Measurements from ENCODE around the gene CPB1. TPM values are rescaled to one million over a fixed set of nuclear protein-coding genes. Genes with fewer than 3 reads are reported as not detected.

Gene CPB1
- total RNA-seq, 1 donor from 2014 or later = not detected

DNA sequence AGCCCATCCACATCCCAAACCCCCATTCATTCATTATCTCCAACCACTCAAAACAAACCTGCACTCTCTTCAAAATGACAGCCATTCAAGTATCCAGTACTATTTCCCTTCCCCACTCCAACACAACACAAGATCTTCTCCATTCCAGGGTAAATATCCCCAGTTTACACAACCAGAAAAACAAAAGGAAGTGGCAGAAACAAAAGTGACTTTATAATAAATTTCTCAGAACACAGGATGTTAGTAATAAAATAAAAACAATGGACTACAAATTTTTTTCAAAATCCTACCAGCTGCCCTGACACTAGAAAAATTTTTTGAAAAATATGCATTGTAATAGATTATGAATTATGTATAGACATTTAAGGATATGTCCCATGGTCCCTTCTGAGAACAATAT is 51.6 kb downstream of the CPB1 start:
- H3K4me3 Mint-ChIP-seq (ENCODE audit: unreplicated experiment) = no peak overlapping the region
- peaks cover 2% of the 10 kb centered on the region for H3K4me1 Mint-ChIP-seq (ENCODE audit: low read depth, unreplicated experiment)
- DNase-seq = no peak
- no peak overlapping the region for H3K27ac Mint-ChIP-seq (ENCODE audit: unreplicated experiment)
- H3K9me3 Mint-ChIP-seq (ENCODE audit: unreplicated experiment) = no peaks in the 10 kb centered on the region
- TF ChIP-seq CTCF (IDR thresholded peaks at IDR 0.05; ENCODE audit: partially characterized antibody, unreplicated experiment) = no peak
- H3K27me3 Mint-ChIP-seq (ENCODE audit: unreplicated experiment) = no peaks in the 10 kb centered on the region
- no peaks in the 10 kb centered on the region for H3K36me3 Mint-ChIP-seq (ENCODE audit: unreplicated experiment)

DNA sequence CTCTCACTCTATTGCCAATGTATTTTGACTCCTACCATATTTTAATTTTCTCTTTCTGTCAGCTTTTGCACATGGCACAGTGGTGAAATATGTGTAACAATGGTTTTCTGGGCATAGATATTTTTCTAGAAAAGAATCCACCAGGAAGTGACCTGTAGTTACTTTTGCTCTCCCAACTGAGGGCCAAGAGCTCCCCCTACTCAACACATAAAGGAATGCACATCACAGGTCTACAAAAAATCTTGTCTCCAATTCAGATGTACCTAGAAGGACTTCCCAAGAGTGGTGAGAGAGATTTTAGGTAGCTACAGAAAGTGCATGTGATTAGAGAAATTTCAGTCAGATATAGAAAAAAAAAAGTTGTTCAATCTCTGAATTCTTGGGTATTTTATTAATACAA is 53.1 kb downstream of the CPB1 start:
- Mint-ChIP-seq H3K36me3 (ENCODE audit: unreplicated experiment) (no peaks in the 10 kb centered on the region), H3K9me3 (ENCODE audit: unreplicated experiment) (no peaks in the 10 kb centered on the region), H3K27me3 (ENCODE audit: unreplicated experiment) (no peaks in the 10 kb centered on the region), H3K27ac (ENCODE audit: unreplicated experiment) (no peak overlapping the region), H3K4me1 (ENCODE audit: low read depth, unreplicated experiment) (no peaks in the 10 kb centered on the region), H3K4me3 (ENCODE audit: unreplicated experiment) (no peak overlapping the region)
- no peak for TF ChIP-seq CTCF (IDR thresholded peaks at IDR 0.05; ENCODE audit: partially characterized antibody, unreplicated experiment)
- no peak for DNase-seq

DNA sequence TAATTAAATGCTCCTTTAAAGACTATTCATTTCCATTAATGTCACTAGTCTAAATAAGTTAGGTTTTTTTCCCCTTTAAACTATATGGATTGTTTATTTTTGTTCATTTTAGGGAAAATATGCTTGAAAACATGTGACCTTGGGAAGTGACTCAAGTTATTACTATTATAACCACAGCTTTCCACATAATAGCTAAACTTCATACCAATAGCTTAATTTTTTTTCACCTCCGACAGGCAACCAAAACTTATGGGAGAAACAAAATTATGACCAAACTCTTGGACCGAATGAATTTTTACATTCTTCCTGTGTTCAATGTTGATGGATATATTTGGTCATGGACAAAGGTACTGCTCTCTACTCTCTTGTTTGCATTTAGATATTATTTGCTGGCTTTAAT is 53.7 kb downstream of the CPB1 start:
- Mint-ChIP-seq H3K27ac (ENCODE audit: unreplicated experiment) (no peak overlapping the region), H3K4me3 (ENCODE audit: unreplicated experiment) (no peak overlapping the region), H3K36me3 (ENCODE audit: unreplicated experiment) (no peaks in the 10 kb centered on the region), H3K4me1 (ENCODE audit: low read depth, unreplicated experiment) (no peaks in the 10 kb centered on the region), H3K27me3 (ENCODE audit: unreplicated experiment) (no peaks in the 10 kb centered on the region), H3K9me3 (ENCODE audit: unreplicated experiment) (no peaks in the 10 kb centered on the region)
- no peak for TF ChIP-seq CTCF (IDR thresholded peaks at IDR 0.05; ENCODE audit: partially characterized antibody, unreplicated experiment)
- no peak for DNase-seq

DNA sequence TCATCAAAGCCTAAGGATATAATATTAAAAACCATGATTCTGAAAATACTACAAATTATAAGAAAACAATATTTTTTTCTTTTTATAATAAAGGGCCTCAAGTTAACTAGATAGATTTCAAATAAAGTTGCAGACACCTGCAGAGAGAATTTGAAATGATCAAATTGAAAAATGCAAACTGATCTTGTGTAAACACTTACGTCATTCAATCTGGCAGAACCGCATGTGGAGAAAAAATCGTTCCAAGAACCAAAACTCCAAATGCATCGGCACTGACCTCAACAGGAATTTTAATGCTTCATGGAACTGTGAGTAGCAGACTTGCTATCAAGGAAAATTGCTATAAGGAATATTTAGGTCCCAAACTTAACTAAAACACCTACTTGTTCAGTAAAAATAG is 54.7 kb downstream of the CPB1 start:
- no peak for TF ChIP-seq CTCF (IDR thresholded peaks at IDR 0.05; ENCODE audit: partially characterized antibody, unreplicated experiment)
- no peaks in the 10 kb centered on the region for H3K9me3 Mint-ChIP-seq (ENCODE audit: unreplicated experiment)
- no peaks in the 10 kb centered on the region for H3K27me3 Mint-ChIP-seq (ENCODE audit: unreplicated experiment)
- H3K4me3 Mint-ChIP-seq (ENCODE audit: unreplicated experiment) = no peak overlapping the region
- H3K4me1 Mint-ChIP-seq (ENCODE audit: low read depth, unreplicated experiment) = no peaks in the 10 kb centered on the region
- no peak overlapping the region for H3K27ac Mint-ChIP-seq (ENCODE audit: unreplicated experiment)
- H3K36me3 Mint-ChIP-seq (ENCODE audit: unreplicated experiment) = no peaks in the 10 kb centered on the region
- no peak for DNase-seq

DNA sequence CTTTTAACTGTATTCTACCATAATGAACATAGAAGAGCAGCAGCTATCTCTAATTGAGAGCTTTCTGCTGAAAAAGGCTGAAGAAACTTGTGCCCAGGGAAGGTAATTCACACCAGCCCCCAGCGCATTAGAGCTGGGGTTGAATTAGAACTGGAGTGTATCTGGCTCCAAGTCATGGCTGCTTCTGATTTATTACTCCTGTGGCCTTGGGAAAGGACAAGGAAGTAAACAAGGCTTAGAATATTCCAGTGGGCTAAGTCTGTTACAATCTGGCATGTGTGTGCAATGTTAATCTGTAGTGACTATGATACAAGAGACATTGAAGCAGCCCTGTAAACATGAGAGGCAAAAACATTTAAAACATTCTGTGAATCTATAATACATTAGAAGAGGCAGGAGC is 55.6 kb downstream of the CPB1 start:
- Mint-ChIP-seq H3K27me3 (ENCODE audit: unreplicated experiment) (no peaks in the 10 kb centered on the region), H3K27ac (ENCODE audit: unreplicated experiment) (no peak overlapping the region), H3K36me3 (ENCODE audit: unreplicated experiment) (no peaks in the 10 kb centered on the region), H3K9me3 (ENCODE audit: unreplicated experiment) (no peaks in the 10 kb centered on the region), H3K4me1 (ENCODE audit: low read depth, unreplicated experiment) (no peaks in the 10 kb centered on the region), H3K4me3 (ENCODE audit: unreplicated experiment) (no peak overlapping the region)
- no peak for DNase-seq
- TF ChIP-seq CTCF (IDR thresholded peaks at IDR 0.05; ENCODE audit: partially characterized antibody, unreplicated experiment) = no peak

All from glutamatergic neuron (in vitro differentiated cells).